HepG2 (cell line): ENCODE results near the gene BAIAP2L1. TPM values are rescaled to one million over a fixed set of nuclear protein-coding genes. Genes with fewer than 3 reads are reported as not detected.

Experiments used
- ATAD3A ChIP-seq: sonication (generic); formaldehyde crosslinking; IDR thresholded peaks from 2 replicates; pipeline ENCODE4 v1.4.0; 2020; ENCODE audit warnings: missing genetic modification reagents
- CBX2 ChIP-seq, 2 experiments: fragments of 200-600 bp in 1 of 2; sonication (generic); formaldehyde crosslinking in 1 of 2; IDR thresholded peaks; 2 replicates each; pipeline versions ENCODE4 v1.7.0 to v1.8.1; 2018 to 2022; ENCODE audit warnings: low read depth in 2 of 2, low read length in 1 of 2, mild to moderate bottlenecking in 1 of 2, missing genetic modification reagents in 1 of 2
- DNMT3B ChIP-seq: conservative IDR thresholded peaks from 2 replicates; pipeline ENCODE4 v1.6.1; 2016; ENCODE audit warnings: missing biosample characterization, control low read depth
- ESRRA ChIP-seq: sonication (generic); formaldehyde crosslinking; IDR thresholded peaks from 2 replicates; pipeline ENCODE4 v1.5.1; 2020; ENCODE audit warnings: mild to moderate bottlenecking, low read depth, missing genetic modification reagents
- HDAC1 ChIP-seq: sonication (generic); formaldehyde crosslinking; IDR thresholded peaks from 2 replicates; pipeline ENCODE4 v1.5.1; 2020; ENCODE audit warnings: mild to moderate bottlenecking, missing genetic modification reagents
- KMT2B ChIP-seq: IDR thresholded peaks from 2 replicates; pipeline ENCODE4 v1.6.1; 2016; ENCODE audit warnings: missing genetic modification reagents, missing compliant biosample characterization
- LCORL ChIP-seq, 2 experiments: fragments of 450-650 bp in 1 of 2; sonication (generic) in 1 of 2; formaldehyde crosslinking in 1 of 2; IDR thresholded peaks; 2 replicates each; pipeline versions ENCODE4 v1.5.0 to v1.6.1; 2017 to 2020; ENCODE audit warnings: antibody characterized with exemption in 1 of 2, missing genetic modification reagents in 1 of 2
- NFE2L1 ChIP-seq: sonication (generic); formaldehyde crosslinking; IDR thresholded peaks from 2 replicates; pipeline ENCODE4 v1.4.0; 2020; ENCODE audit warnings: missing genetic modification reagents, mild to moderate bottlenecking, borderline replicate concordance
- RARA ChIP-seq: IDR thresholded peaks from 2 replicates; pipeline ENCODE4 v1.6.1; 2016; ENCODE audit warnings: missing genetic modification reagents, missing compliant biosample characterization
- SAP130 ChIP-seq: IDR thresholded peaks from 2 replicates; pipeline ENCODE4 v1.6.1; 2016; ENCODE audit warnings: low read depth
- ZBTB37 ChIP-seq: sonication (generic); formaldehyde crosslinking; IDR thresholded peaks from 2 replicates; pipeline ENCODE4 v1.4.0; 2020; ENCODE audit warnings: mild to moderate bottlenecking, missing genetic modification reagents
- ZFX ChIP-seq: sonication (generic); formaldehyde crosslinking; IDR thresholded peaks from 2 replicates; pipeline ENCODE4 v1.4.0; 2020; ENCODE audit warnings: mild to moderate bottlenecking, low read depth, missing genetic modification reagents, moderate library complexity
- ZNF282 ChIP-seq: fragments of 450-650 bp; IDR thresholded peaks from 2 replicates; pipeline ENCODE4 v1.6.1; 2018; ENCODE audit not compliant: partially characterized antibody
- ZNF567 ChIP-seq: sonication (generic); formaldehyde crosslinking; IDR thresholded peaks from 2 replicates; pipeline ENCODE4 v1.8.1; 2023; ENCODE audit warnings: mild to moderate bottlenecking, missing genetic modification reagents, borderline replicate concordance
- ZNF574 ChIP-seq: sonication (generic); formaldehyde crosslinking; IDR thresholded peaks from 2 replicates; pipeline ENCODE4 v1.4.0; 2020; ENCODE audit warnings: missing genetic modification reagents
- ZNF576 ChIP-seq: sonication (generic); formaldehyde crosslinking; IDR thresholded peaks from 2 replicates; pipeline ENCODE4 v1.4.0; 2020; ENCODE audit warnings: mild to moderate bottlenecking, missing genetic modification reagents
- polyA plus RNA-seq, 8 experiments: library from polyadenylated mRNA; depleted of rRNA in 3 of 8; stranded (reverse) in 7 of 8; unstranded in 1 of 8; fragments of >200 nt; fragmentation: Illumina TruSeq in 4 of 8; extraction: Trizol in 4 of 8; gene quantifications; 2 replicates each; pipeline versions ENCODE4 v1.2.1 to v1.2.3, GENCODE V29; 2011 to 2016; ENCODE audit warnings: low read depth in 4 of 8, missing spikeins in 1 of 8, mixed read lengths in 1 of 8; ENCODE audit not compliant: insufficient read depth in 1 of 8
- total RNA-seq, 5 experiments: library from RNA; depleted of rRNA; stranded (reverse); fragments of >200 nt; fragmentation: Illumina TruSeq; extraction: Trizol; gene quantifications; 2 replicates each; pipeline ENCODE4 v1.2.3, GENCODE V29; 2016; ENCODE audit warnings: low read depth in 1 of 5

BAIAP2L1 gene
- total and polyA plus RNA-seq, 2 of the 13 experiments (the other 11 are each of a cell fraction or from before 2014, with no cell fraction given), result 13.0 to 21.5 TPM

GRCh38 chr7:98360221-98361130 is 40.4 kb downstream of the BAIAP2L1 start (continued):
- TF ChIP-seq LCORL (IDR thresholded peaks at IDR 0.05) (no peak), LCORL (CRISPR knock-in tag; IDR thresholded peaks at IDR 0.05) (no peak), ZFX (CRISPR knock-in tag) (0 out of 2 replicates have a peak, but pooled peaks have one; percentile 24), KMT2B (CRISPR knock-in tag) (no peak), ZBTB37 (CRISPR knock-in tag) (no peak), HDAC1 (CRISPR knock-in tag) (peak; percentile 21; the same call in 1 of the 2 replicates), ATAD3A (CRISPR knock-in tag) (no peak), NFE2L1 (no peak), ZNF574 (peak; percentile 14; the same call in 1 of the 2 replicates), ZNF567 (CRISPR knock-in tag) (0 out of 2 replicates have a peak, but pooled peaks have one; percentile 29), ZNF282 (no peak), CBX2 (IDR thresholded peaks at IDR 0.05; ENCODE audit: low read depth, low read length) (no peak), CBX2 (CRISPR knock-in tag; IDR thresholded peaks at IDR 0.05; ENCODE audit: low read depth) (no peak), RARA (no peak), ZNF576 (CRISPR knock-in tag) (no peak), DNMT3B (CRISPR knock-in tag) (no peak), ESRRA (CRISPR knock-in tag) (no peak), SAP130 (CRISPR knock-in tag) (peak; percentile 35; the same call in 1 of the 2 replicates)
